ENCODE data around the gene CEP97. TPM values are rescaled to one million over a fixed set of nuclear protein-coding genes. Genes with fewer than 3 reads are reported as not detected.
"Not testable (repeated sequence)": the region's sequence is repeated elsewhere in the genome, so short reads cannot be mapped to it uniquely, and the experiment has no call there.

CEP97 gene
- total RNA-seq, 2 donors from 2014 or later: 5.5 to 7.1 TPM

GRCh38 chr3:101687142-101687931 is 37.1 kb upstream of the CEP97 start:
- Histone ChIP-seq H3K4me3 (peak overlapping the region; percentile 95), H3K36me3 (peaks cover 2% of the 10 kb centered on the region), H3K4me1 (peaks cover 9% of the 10 kb centered on the region), H3K9me3 (no peaks in the 10 kb centered on the region), H3K27ac (peak overlapping the region; percentile 95), H3K27me3 (no peaks in the 10 kb centered on the region), H3K9ac (ENCODE audit: low read depth in 2 of 2, low read length in 2 of 2) (peak overlapping the region; percentile 62 to 98)
- intact Hi-C loops (cut with DNase I): no loop called here
- no peak for DNase-seq
- no peak for TF ChIP-seq CTCF (IDR thresholded peaks at IDR 0.05)

GRCh38 chr3:101689286-101689685 is 35.1 kb upstream of the CEP97 start:
- Histone ChIP-seq H3K4me3 (no peak overlapping the region), H3K9ac (ENCODE audit: low read depth in 2 of 2, low read length in 2 of 2) (no peak overlapping the region), H3K9me3 (no peaks in the 10 kb centered on the region), H3K27ac (no peak overlapping the region), H3K4me1 (peaks cover 2% of the 10 kb centered on the region), H3K27me3 (no peaks in the 10 kb centered on the region), H3K36me3 (no peaks in the 10 kb centered on the region)
- no peak for DNase-seq
- no peak for TF ChIP-seq CTCF (IDR thresholded peaks at IDR 0.05)
- intact Hi-C loops (cut with DNase I): no loop called here

GRCh38 chr3:101690972-101691371 is 33.4 kb upstream of the CEP97 start:
- H3K27me3 ChIP-seq: no peaks in the 10 kb centered on the region
- intact Hi-C loops (cut with DNase I): no loop called here
- no peak overlapping the region for H3K27ac ChIP-seq

GRCh38 chr3:101691685-101692671 is 32.4 kb upstream of the CEP97 start:
- H3K36me3 ChIP-seq; DNase-seq; H3K9me3 ChIP-seq; intact Hi-C loops (cut with DNase I); H3K27ac ChIP-seq; H3K9ac ChIP-seq (ENCODE audit: low read depth in 2 of 2, low read length in 2 of 2); H3K4me3 ChIP-seq; H3K4me1 ChIP-seq; H3K27me3 ChIP-seq: not testable (repeated sequence)

More at GRCh38 chr3:101690972-101691371, 33.4 kb upstream of the CEP97 start:
- DNase-seq: no peak
- TF ChIP-seq CTCF (IDR thresholded peaks at IDR 0.05): no peak
- H3K9ac ChIP-seq (ENCODE audit: low read depth in 2 of 2, low read length in 2 of 2): no peak overlapping the region
- H3K9me3 ChIP-seq: no peaks in the 10 kb centered on the region
- no peaks in the 10 kb centered on the region for H3K36me3 ChIP-seq
- H3K4me3 ChIP-seq: no peak overlapping the region
- no peaks in the 10 kb centered on the region for H3K4me1 ChIP-seq

GRCh38 chr3:101693540-101693939 is 30.9 kb upstream of the CEP97 start:
- H3K27ac ChIP-seq: not testable (repeated sequence)

GRCh38 chr3:101694836-101695235 is 29.6 kb upstream of the CEP97 start:
- H3K9me3 ChIP-seq; DNase-seq; H3K4me3 ChIP-seq; H3K9ac ChIP-seq (ENCODE audit: low read depth in 2 of 2, low read length in 2 of 2); H3K4me1 ChIP-seq; intact Hi-C loops (cut with DNase I); H3K36me3 ChIP-seq; H3K27ac ChIP-seq; H3K27me3 ChIP-seq: not testable (repeated sequence)

More at GRCh38 chr3:101693540-101693939, 30.9 kb upstream of the CEP97 start:
- peak; percentile 22 for TF ChIP-seq CTCF (IDR thresholded peaks at IDR 0.05)
- H3K36me3 ChIP-seq; DNase-seq; H3K9me3 ChIP-seq; H3K9ac ChIP-seq (ENCODE audit: low read depth in 2 of 2, low read length in 2 of 2); H3K27me3 ChIP-seq; H3K4me3 ChIP-seq; H3K4me1 ChIP-seq; intact Hi-C loops (cut with DNase I): not testable (repeated sequence)
